GF-D8 (cell line): Measurements from ENCODE around the gene FBXO42.
"Not testable (repeated sequence)": the region's sequence is repeated elsewhere in the genome, so short reads cannot be mapped to it uniquely, and the experiment has no call there.

ENCODE experiments used
- DNase-seq: peaks from one replicate; lab custom pipeline; 2025; lab: John Stamatoyannopoulos, UW

Gene FBXO42

GRCh38 chr1:16219968-16220500 is 132.2 kb downstream of the FBXO42 start:
- no peak for DNase-seq

GRCh38 chr1:16218674-16219071 is 133.6 kb downstream of the FBXO42 start:
- DNase-seq = no peak

- DNase-seq = no peak
Measured at GRCh38 chr1:16218014-16218673, 134.1 kb downstream of the FBXO42 start.

GRCh38 chr1:16217061-16217785 is 135.1 kb downstream of the FBXO42 start:
- DNase-seq = peak; percentile 57

GRCh38 chr1:16215882-16216753 is 136.2 kb downstream of the FBXO42 start:
- DNase-seq = no peak

- not testable (repeated sequence) for DNase-seq
Measured at GRCh38 chr1:16215240-16215639, 137.0 kb downstream of the FBXO42 start.

- not testable (repeated sequence) for DNase-seq
Measured at GRCh38 chr1:16213544-16213943, 138.7 kb downstream of the FBXO42 start.

- no peak for DNase-seq
Measured at GRCh38 chr1:16213013-16213412, 139.3 kb downstream of the FBXO42 start.

- no peak for DNase-seq
Measured at GRCh38 chr1:16212251-16212961, 139.9 kb downstream of the FBXO42 start, which contains the start of gene ARHGEF19. Gene ARHGEF19, minus strand, starts transcription at chr1:16212652. Its CDS starts 3,598 bp downstream, at chr1:16209054.

- DNase-seq = no peak
Measured at GRCh38 chr1:16211824-16212223, 140.5 kb downstream of the FBXO42 start.

GRCh38 chr1:16210581-16210980 is 141.7 kb downstream of the FBXO42 start:
- no peak for DNase-seq

- DNase-seq = no peak
Measured at GRCh38 chr1:16209847-16210407, 142.4 kb downstream of the FBXO42 start.

- no peak for DNase-seq
Measured at GRCh38 chr1:16209132-16209846, 143.0 kb downstream of the FBXO42 start.

- no peak for DNase-seq
Measured at GRCh38 chr1:16208270-16208987, 143.9 kb downstream of the FBXO42 start.

GRCh38 chr1:16207318-16208269 is 144.7 kb downstream of the FBXO42 start:
- no peak for DNase-seq

- peak; percentile 92 for DNase-seq
Measured at GRCh38 chr1:16206547-16207317, 145.5 kb downstream of the FBXO42 start.

- DNase-seq = no peak
Measured at GRCh38 chr1:16205891-16206546, 146.3 kb downstream of the FBXO42 start.

- no peak for DNase-seq
Measured at GRCh38 chr1:16205334-16205671, 147.0 kb downstream of the FBXO42 start.
